Hematopoietic multipotent progenitor cell treated with erythropoietin and hydrocortisone succinate and interleukin-3 and kit ligand, for 4 days (in vitro differentiated cells): Measurements from ENCODE around the gene HOXC6.
A peak's percentile ranks its signal among the peaks of the same experiment; 100 is the strongest.

Experiments used
- DNase-seq: peaks from one replicate; pipeline ENCODE4 v3.0.0-alpha.2; 2015

Gene HOXC6

GRCh38 chr12:54028314-54029201 lies at the start of gene HOXC6:
Gene HOXC6, plus strand, starts transcription at chr12:54028440. Its CDS starts 82 bp downstream, at chr12:54028522.
- no peak for DNase-seq

GRCh38 chr12:53978477-53979356 lies 49.5 kb upstream of the HOXC6 start:
- no peak for DNase-seq

GRCh38 chr12:53980104-53980801 lies 48.0 kb upstream of the HOXC6 start:
- DNase-seq: no peak

GRCh38 chr12:53980802-53981496 lies 47.3 kb upstream of the HOXC6 start:
- DNase-seq: no peak

GRCh38 chr12:53981634-53982565 lies 46.3 kb upstream of the HOXC6 start:
- no peak for DNase-seq

GRCh38 chr12:53982648-53983567 lies 45.3 kb upstream of the HOXC6 start:
- no peak for DNase-seq

- DNase-seq: no peak
Measured at GRCh38 chr12:53983568-53983949, 44.7 kb upstream of the HOXC6 start.

GRCh38 chr12:53983950-53984572 lies 44.2 kb upstream of the HOXC6 start:
- no peak for DNase-seq

GRCh38 chr12:53984901-53985691 lies 43.1 kb upstream of the HOXC6 start, which contains the start of gene HOXC10:
Gene HOXC10, plus strand, starts transcription at chr12:53985146. Its CDS starts 114 bp downstream, at chr12:53985260.
- DNase-seq: peak; percentile 91

GRCh38 chr12:53985692-53985993 lies 42.6 kb upstream of the HOXC6 start:
- no peak for DNase-seq

- no peak for DNase-seq
Measured at GRCh38 chr12:53985994-53986685, 42.1 kb upstream of the HOXC6 start.

- no peak for DNase-seq
Measured at GRCh38 chr12:53986686-53987483, 41.4 kb upstream of the HOXC6 start.

- DNase-seq: no peak
Measured at GRCh38 chr12:53987787-53988230, 40.4 kb upstream of the HOXC6 start.

GRCh38 chr12:53988541-53989226 lies 39.6 kb upstream of the HOXC6 start:
- DNase-seq: no peak

GRCh38 chr12:53989227-53990113 lies 38.8 kb upstream of the HOXC6 start:
- peak; percentile 76 for DNase-seq
